Bone marrow (tissue), 2 donors: Measurements from ENCODE around the gene DHRS7.

Source experiments
- DNase-seq, 2 donors: peaks; one replicate each; lab custom pipeline; 2025; lab: John Stamatoyannopoulos, UW

The DHRS7 gene

GRCh38 chr14:60164712-60165546 lies at the start of gene DHRS7:
Gene DHRS7, minus strand, starts transcription at chr14:60165398. Its CDS starts 89 bp downstream, at chr14:60165309.
- DNase-seq: peak; percentile 56 to 58

- DNase-seq: no peak
These were observed 49.4 kb upstream of the DHRS7 start for GRCh38 chr14:60214415-60215126.

- DNase-seq: no peak
These were observed 48.8 kb upstream of the DHRS7 start for GRCh38 chr14:60214003-60214402.

GRCh38 chr14:60212503-60213371 lies 47.5 kb upstream of the DHRS7 start:
- no peak for DNase-seq

- DNase-seq: no peak
These were observed 46.0 kb upstream of the DHRS7 start for GRCh38 chr14:60211153-60211552.

GRCh38 chr14:60210703-60211102 lies 45.5 kb upstream of the DHRS7 start:
- no peak for DNase-seq

GRCh38 chr14:60206837-60207533 lies 41.8 kb upstream of the DHRS7 start:
- DNase-seq: no peak

- DNase-seq: no peak
These were observed 41.1 kb upstream of the DHRS7 start for GRCh38 chr14:60206249-60206670.

GRCh38 chr14:60204843-60205774 lies 39.9 kb upstream of the DHRS7 start:
- no peak for DNase-seq

GRCh38 chr14:60204104-60204842 lies 39.1 kb upstream of the DHRS7 start:
- no peak for DNase-seq

GRCh38 chr14:60199321-60199720 lies 34.1 kb upstream of the DHRS7 start:
- DNase-seq: no peak

- DNase-seq: no peak
These were observed 32.6 kb upstream of the DHRS7 start for GRCh38 chr14:60197629-60198303.

GRCh38 chr14:60196291-60196690 lies 31.1 kb upstream of the DHRS7 start:
- peak in 1 of 2 donors; percentile 77 for DNase-seq

- DNase-seq: no peak
These were observed 30.1 kb upstream of the DHRS7 start for GRCh38 chr14:60195179-60195810.

GRCh38 chr14:60189923-60190840 lies 25.0 kb upstream of the DHRS7 start:
- no peak for DNase-seq

GRCh38 chr14:60188696-60189095 lies 23.5 kb upstream of the DHRS7 start:
- no peak for DNase-seq

- no peak for DNase-seq
These were observed 22.9 kb upstream of the DHRS7 start for GRCh38 chr14:60188115-60188514.
